Measurements from ENCODE around the gene MOB3A.

DNA sequence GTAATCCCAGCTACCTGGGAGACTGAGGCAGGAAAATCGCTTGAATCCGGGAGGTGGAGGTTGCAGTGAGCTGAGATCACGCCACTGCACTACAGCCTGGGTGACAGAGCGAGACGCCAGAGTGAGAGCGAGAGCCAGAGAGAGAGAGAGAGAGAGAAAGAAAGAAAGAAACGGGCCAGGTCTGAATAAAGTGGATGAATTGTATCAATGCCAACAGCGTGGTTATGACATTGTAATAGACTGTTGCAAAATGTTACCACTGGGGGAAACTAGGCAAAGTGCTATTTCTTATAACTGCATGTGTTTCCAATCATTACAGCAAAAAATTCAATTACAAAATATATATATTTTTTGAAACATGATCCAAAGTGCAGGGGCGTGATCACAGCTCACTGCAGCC lies 68.8 kb downstream of the MOB3A start:
- TF ChIP-seq EZH2phosphoT487 (IDR thresholded peaks at IDR 0.05) (no peak), EZH2 (IDR thresholded peaks at IDR 0.05) (no peak)
- TF ChIP-seq, protein P1, sequence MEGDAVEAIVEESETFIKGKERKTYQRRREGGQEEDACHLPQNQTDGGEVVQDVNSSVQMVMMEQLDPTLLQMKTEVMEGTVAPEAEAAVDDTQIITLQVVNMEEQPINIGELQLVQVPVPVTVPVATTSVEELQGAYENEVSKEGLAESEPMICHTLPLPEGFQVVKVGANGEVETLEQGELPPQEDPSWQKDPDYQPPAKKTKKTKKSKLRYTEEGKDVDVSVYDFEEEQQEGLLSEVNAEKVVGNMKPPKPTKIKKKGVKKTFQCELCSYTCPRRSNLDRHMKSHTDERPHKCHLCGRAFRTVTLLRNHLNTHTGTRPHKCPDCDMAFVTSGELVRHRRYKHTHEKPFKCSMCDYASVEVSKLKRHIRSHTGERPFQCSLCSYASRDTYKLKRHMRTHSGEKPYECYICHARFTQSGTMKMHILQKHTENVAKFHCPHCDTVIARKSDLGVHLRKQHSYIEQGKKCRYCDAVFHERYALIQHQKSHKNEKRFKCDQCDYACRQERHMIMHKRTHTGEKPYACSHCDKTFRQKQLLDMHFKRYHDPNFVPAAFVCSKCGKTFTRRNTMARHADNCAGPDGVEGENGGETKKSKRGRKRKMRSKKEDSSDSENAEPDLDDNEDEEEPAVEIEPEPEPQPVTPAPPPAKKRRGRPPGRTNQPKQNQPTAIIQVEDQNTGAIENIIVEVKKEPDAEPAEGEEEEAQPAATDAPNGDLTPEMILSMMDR (IDR thresholded peaks at IDR 0.05): no peak

All from neural progenitor cell (in vitro differentiated cells).